ENCODE results near the gene RAP1A. TPM values are rescaled to one million over a fixed set of nuclear protein-coding genes. Genes with fewer than 3 reads are reported as not detected.

The RAP1A gene
- total and polyA plus RNA-seq, 12 donors, result 64.2 to 120 (median 99.7) TPM

DNA sequence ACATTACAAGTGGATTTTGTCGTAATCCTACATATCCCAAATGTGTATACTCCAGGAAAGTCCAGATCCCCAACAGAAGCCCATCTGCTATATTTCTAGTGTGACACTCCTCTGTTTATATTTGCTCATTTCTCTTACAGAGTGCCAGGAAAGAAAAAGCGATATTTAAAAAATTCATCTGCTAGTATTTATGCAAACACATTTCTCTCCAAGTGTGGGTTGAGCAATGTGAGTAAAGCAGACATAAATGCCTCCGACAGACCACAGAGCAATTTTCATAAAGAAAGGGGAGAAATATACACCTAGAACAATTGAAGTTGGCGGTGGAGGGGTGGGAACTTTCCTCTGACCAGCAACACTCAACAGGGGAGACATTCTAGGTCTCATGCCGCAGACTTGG lies 22.2 kb upstream of the RAP1A start:
- Histone ChIP-seq H3K4me3 (no peak overlapping the region), H3K36me3 (no peaks in the 10 kb centered on the region), H3K27ac (peak overlapping the region in 1 of 10 donors; percentile 32), H3K27me3 (no peaks in the 10 kb centered on the region), H3K4me1 (peaks cover 11 to 58% (median 33%) of the 10 kb centered on the region in 9 donors), H3K9me3 (no peaks in the 10 kb centered on the region)
- DNase-seq (no peak), ATAC-seq (no peak)
- TF ChIP-seq, protein P1, sequence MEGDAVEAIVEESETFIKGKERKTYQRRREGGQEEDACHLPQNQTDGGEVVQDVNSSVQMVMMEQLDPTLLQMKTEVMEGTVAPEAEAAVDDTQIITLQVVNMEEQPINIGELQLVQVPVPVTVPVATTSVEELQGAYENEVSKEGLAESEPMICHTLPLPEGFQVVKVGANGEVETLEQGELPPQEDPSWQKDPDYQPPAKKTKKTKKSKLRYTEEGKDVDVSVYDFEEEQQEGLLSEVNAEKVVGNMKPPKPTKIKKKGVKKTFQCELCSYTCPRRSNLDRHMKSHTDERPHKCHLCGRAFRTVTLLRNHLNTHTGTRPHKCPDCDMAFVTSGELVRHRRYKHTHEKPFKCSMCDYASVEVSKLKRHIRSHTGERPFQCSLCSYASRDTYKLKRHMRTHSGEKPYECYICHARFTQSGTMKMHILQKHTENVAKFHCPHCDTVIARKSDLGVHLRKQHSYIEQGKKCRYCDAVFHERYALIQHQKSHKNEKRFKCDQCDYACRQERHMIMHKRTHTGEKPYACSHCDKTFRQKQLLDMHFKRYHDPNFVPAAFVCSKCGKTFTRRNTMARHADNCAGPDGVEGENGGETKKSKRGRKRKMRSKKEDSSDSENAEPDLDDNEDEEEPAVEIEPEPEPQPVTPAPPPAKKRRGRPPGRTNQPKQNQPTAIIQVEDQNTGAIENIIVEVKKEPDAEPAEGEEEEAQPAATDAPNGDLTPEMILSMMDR (IDR thresholded peaks at IDR 0.05), result no peak
- intact Hi-C loops (cut with DNase I), result no loop called here
- 80 to 84% methylated on average over 5 of the region's 5 CpGs for WGBS, 2 donors

DNA sequence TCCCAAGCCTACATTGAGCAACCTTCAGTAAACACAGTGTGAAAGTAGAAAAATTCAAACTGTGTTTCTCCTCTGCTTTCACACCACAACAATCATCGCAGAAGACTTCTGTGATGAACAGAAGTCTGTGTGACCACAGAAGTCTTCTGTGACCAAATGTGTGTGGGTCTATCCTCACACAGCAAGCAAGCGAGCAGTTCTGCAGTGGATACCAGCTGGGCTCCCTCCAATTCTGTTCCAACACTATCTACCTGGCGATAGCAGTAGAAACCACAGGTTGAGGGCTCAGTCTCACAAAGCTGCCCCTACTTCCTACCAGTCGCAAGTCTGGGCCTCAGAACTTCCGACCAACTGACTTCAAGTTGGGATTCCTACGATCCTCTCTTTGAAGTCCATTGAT lies 21.0 kb upstream of the RAP1A start:
- Histone ChIP-seq H3K4me1 (peaks cover 3 to 58% (median 23%) of the 10 kb centered on the region in 9 donors), H3K9me3 (no peaks in the 10 kb centered on the region), H3K36me3 (no peaks in the 10 kb centered on the region), H3K4me3 (no peak overlapping the region), H3K27me3 (no peaks in the 10 kb centered on the region), H3K27ac (peak overlapping the region in 1 of 10 donors; percentile 19)
- DNase-seq (no peak), ATAC-seq (no peak)
- 92 to 96% methylated on average over 6 of the region's 6 CpGs for WGBS, 2 donors
- intact Hi-C loops (cut with DNase I), result no loop called here
- TF ChIP-seq, protein P1 (IDR thresholded peaks at IDR 0.05), result no peak

DNA sequence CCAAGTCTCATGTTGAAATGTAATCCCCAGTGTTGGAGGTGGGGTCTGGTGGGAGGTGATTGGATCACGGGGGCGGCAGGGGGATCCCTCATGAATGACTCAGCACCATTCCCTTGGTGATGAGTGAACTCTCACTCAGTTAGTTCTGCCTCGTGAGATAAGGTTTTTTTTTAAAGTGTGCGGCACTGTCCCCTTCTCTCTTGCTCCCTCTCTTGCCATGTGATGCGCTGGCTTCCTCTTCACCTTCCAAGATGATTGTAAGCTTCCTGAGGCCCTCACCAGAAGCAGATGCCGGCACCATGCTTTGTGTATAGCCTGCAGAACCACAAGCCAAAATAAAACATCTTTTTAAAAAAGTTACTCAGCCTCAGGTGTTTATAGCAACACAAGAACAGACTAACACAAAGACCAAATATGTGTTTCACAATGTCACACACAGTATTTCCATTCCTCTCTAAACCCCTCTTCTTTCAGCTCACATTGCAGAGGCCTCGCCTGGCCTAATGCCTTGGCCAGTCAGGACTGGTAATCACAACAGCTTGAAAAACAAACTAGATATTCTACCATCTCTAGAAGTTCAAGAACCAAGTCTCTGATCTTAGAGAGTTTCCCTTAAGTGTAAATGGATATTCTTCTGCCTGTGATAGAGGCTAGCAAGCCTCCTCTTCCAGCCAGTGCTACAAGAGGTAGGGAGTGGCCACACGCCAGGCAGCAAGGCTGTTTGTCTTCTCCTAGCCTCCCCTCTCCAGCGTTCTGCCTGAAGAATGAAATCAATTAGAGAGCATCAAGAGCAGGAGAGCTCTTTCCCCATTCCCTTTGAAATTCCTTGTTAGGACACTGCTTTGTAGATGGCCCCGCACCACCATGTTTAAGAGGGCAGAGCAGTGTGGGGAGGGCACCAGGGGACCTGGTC lies 19.6 kb upstream of the RAP1A start:
- no peaks in the 10 kb centered on the region for H3K27me3 ChIP-seq
- intact Hi-C loops (cut with DNase I), result no loop called here
- 83% methylated on average over 10 of the region's 10 CpGs for WGBS, 2 donors

DNA sequence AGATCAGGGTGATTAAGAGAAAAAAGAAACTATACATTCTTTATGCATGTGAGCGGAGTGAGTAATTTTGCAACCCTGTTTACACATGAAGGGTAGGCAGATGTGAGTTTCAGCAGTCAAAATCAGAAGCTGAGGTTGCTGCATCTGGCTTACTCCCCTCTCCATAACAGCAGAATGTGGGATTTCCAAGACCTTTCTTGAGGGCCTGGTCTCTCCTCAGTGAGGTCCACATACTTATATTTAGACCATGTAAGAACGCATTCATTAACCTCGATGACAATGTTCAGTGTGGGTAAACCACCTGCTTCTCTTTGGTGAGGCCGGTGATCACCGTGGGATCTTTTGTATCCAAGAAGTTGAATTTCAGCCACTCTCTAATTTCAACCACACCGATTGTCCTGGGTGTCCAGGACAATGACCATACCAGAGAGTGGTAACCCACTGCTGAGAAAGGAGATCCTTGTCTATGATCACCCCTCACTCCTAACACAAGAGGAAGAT lies 18.7 kb upstream of the RAP1A start:
- TF ChIP-seq, protein P1 (IDR thresholded peaks at IDR 0.05), result no peak
- no peaks in the 10 kb centered on the region for H3K27me3 ChIP-seq
- peaks cover 0 to 63% (median 10%) of the 10 kb centered on the region in 9 donors for H3K4me1 ChIP-seq
- 77 to 88% methylated on average over 6 of the region's 6 CpGs for WGBS, 2 donors
- intact Hi-C loops (cut with DNase I), result no loop called here
- no peaks in the 10 kb centered on the region for H3K9me3 ChIP-seq
- H3K27ac ChIP-seq, result no peak overlapping the region
- DNase-seq (no peak), ATAC-seq (no peak)
- H3K36me3 ChIP-seq, result no peaks in the 10 kb centered on the region
- H3K4me3 ChIP-seq, result no peak overlapping the region

More for the DNA sequence above, 19.6 kb upstream of the RAP1A start:
- H3K27ac ChIP-seq, result peak overlapping the region in 1 of 10 donors; percentile 19
- H3K36me3 ChIP-seq, result no peaks in the 10 kb centered on the region
- no peak for ATAC-seq
- no peak for DNase-seq
- no peaks in the 10 kb centered on the region for H3K9me3 ChIP-seq
- no peak overlapping the region for H3K4me3 ChIP-seq
- H3K4me1 ChIP-seq, result peaks cover 0 to 60% (median 13%) of the 10 kb centered on the region in 9 donors
- TF ChIP-seq, protein P1 (IDR thresholded peaks at IDR 0.05), result no peak
